PC-3 (cell line): ENCODE results near the gene IFT43. TPM values are rescaled to one million over a fixed set of nuclear protein-coding genes. Genes with fewer than 3 reads are reported as not detected.

Experiments
- ATAC-seq: fragments of 200-7000 bp; cut with Tn5 transposase; 2 replicates; pipeline ENCODE4 v1.9.1; 2020; ENCODE audit warnings: mild to moderate bottlenecking, moderate library complexity
- BruUV-seq: library from RNA; stranded (reverse); fragments of 400-500 nt; replicated peaks from 2 replicates; lab custom pipeline; 2021; lab: Mats Ljungman, UMichigan
- CTCF ChIA-PET: fragments of 300-600 bp; sonication (Branson Sonifier 250); formaldehyde crosslinking; loops from one replicate; lab custom pipeline; 2022; ENCODE audit warnings: antibody characterized with exemption; lab: Charles Lee
- POLR2A ChIA-PET: fragments of 300-600 bp; sonication (Branson Sonifier 250); formaldehyde crosslinking; loops from one replicate; lab custom pipeline; 2022; ENCODE audit warnings: antibody characterized with exemption; ENCODE audit not compliant: unreplicated experiment; lab: Charles Lee
- DNase-seq: peaks from one replicate; pipeline ENCODE4 v3.0.0-alpha.2; 2015
- H2AFZ ChIP-seq: fragments of 300-600 bp; sonication (generic); 2 replicates; pipeline ENCODE4 v1.6.0; 2016; ENCODE audit warnings: antibody characterized with exemption, low read length
- H3F3A ChIP-seq: fragments of 300-600 bp; sonication (generic); one replicate; pipeline ENCODE4 v1.6.0; 2017; ENCODE audit warnings: antibody characterized with exemption, low read length, control low read depth, mild to moderate bottlenecking; ENCODE audit not compliant: unreplicated experiment
- H3K27ac ChIP-seq: fragments of 300-600 bp; sonication (generic); 2 replicates; pipeline ENCODE4 v1.5.1; 2016; ENCODE audit warnings: mild to moderate bottlenecking, low read length
- H3K27me3 ChIP-seq: fragments of 300-600 bp; sonication (generic); 2 replicates; pipeline ENCODE4 v1.6.1; 2016; ENCODE audit warnings: low read length, mixed read lengths
- H3K36me3 ChIP-seq: fragments of 300-600 bp; sonication (generic); 2 replicates; pipeline ENCODE4 v1.6.1; 2016; ENCODE audit warnings: low read depth, mixed run types, low read length, mixed read lengths
- H3K4me1 ChIP-seq: fragments of 300-600 bp; sonication (generic); 2 replicates; pipeline ENCODE4 v1.5.1; 2016; ENCODE audit warnings: low read length; ENCODE audit not compliant: insufficient read depth
- H3K4me2 ChIP-seq: fragments of 300-600 bp; sonication (generic); 2 replicates; pipeline ENCODE4 v1.6.0; 2016; ENCODE audit warnings: low read length
- H3K4me3 ChIP-seq: fragments of 300-600 bp; sonication (generic); 2 replicates; pipeline ENCODE4 v1.5.1; 2016; ENCODE audit warnings: mild to moderate bottlenecking, low read length, mixed read lengths
- H3K79me2 ChIP-seq: fragments of 300-600 bp; sonication (generic); 2 replicates; pipeline ENCODE4 v1.6.1; 2017; ENCODE audit warnings: low read length, mixed read lengths
- H3K9ac ChIP-seq: fragments of 300-600 bp; sonication (generic); 2 replicates; pipeline ENCODE4 v1.6.0; 2016; ENCODE audit warnings: mild to moderate bottlenecking, low read length
- H3K9me2 ChIP-seq: fragments of 300-600 bp; sonication (generic); replicated peaks from 2 replicates; pipeline ENCODE4 v1.6.1; 2016; ENCODE audit warnings: mixed run types, low read length, mixed read lengths
- H3K9me3 ChIP-seq: fragments of 300-600 bp; sonication (generic); 2 replicates; pipeline ENCODE4 v1.6.1; 2016; ENCODE audit warnings: low read length, mixed read lengths
- H4K20me1 ChIP-seq: fragments of 300-600 bp; sonication (generic); 2 replicates; pipeline ENCODE4 v1.6.1; 2016; ENCODE audit warnings: low read length, mixed read lengths
- EZH2 ChIP-seq: fragments of 300-600 bp; sonication (generic); IDR thresholded peaks from one replicate; pipeline ENCODE4 v1.6.1; 2017; ENCODE audit warnings: antibody characterized with exemption, mild to moderate bottlenecking, low read length; ENCODE audit not compliant: unreplicated experiment
- EZH2phosphoT487 ChIP-seq: fragments of 300-600 bp; sonication (generic); IDR thresholded peaks from 2 replicates; pipeline ENCODE4 v1.6.1; 2018; ENCODE audit warnings: mild to moderate bottlenecking, antibody characterized with exemption, low read length, borderline replicate concordance
- intact Hi-C: fragments of 100-400 bp; cut with micrococcal nuclease; formaldehyde crosslinking; loops from 2 replicates; pipeline ENCODE4 v1.9.0; 2023
- total RNA-seq: library from RNA; depleted of rRNA; stranded (reverse); fragments of >200 nt; gene quantifications from 2 replicates; pipeline ENCODE4 v1.2.3, GENCODE V29; 2014; rRNA removed
- TF ChIP-seq, protein P1 (sequence below): fragments of 300-600 bp; sonication (generic); conservative IDR thresholded peaks from 2 replicates; pipeline ENCODE4 v1.5.1; 2017; ENCODE audit warnings: antibody characterized with exemption, low read depth, mild to moderate bottlenecking, low read length

The IFT43 gene
- total RNA-seq, 1 experiment from 2014 or later = 41.3 TPM

DNA sequence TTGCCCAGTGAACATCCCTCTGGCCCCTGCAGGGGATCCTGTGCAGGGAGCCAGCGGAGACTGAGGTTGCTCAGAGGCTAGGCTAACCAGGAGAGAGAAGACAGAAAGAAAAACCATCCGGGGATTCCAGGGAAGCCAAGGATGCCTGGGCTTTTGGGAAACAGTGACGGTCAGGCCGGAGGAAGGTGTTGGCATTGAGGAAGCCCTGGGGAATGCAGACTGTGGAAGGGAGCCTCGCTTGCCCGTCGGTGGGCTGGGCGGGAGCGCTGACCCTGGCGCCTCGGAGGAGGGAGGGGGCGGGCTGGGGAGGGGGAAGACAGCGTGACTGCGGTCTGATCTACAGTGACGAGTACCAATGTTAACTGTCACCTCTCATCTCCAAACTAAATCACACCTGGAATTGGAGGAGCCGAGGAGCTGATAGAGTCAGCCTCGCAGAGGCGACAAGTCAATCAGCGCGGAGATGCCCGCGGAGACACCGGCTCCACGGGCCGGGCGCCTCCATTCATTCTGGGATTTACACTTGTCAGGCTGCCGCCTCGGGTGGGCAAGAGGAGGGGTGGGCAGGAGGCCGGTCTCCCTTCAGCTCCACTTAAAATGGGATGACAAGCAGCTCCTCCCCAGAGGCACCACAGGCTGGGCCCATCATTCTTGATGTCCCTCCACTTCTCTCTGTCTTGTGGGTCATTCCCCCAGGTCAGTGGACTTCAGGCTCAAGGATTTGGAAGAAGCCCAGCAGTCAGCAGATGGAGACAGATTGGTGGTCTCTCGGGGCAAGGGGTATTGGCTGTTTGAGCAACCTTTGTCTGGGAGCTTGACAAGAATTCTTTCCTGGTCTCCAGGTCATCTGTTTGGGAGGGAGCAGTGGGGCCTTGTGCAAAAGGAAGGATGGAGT, 145.8 kb downstream of the IFT43 start:
- no peak overlapping the region for H3K4me2 ChIP-seq
- no peak overlapping the region for H3K9ac ChIP-seq
- DNase-seq (no peak), ATAC-seq (no peak)
- H3K4me1 ChIP-seq = no peaks in the 10 kb centered on the region
- H3K9me3 ChIP-seq = no peaks in the 10 kb centered on the region
- H2AFZ ChIP-seq = no peak overlapping the region
- no peak overlapping the region for H3K27ac ChIP-seq
- intact Hi-C loops = no loop called here
- no peaks in the 10 kb centered on the region for H3K79me2 ChIP-seq
- no peak overlapping the region for H3K4me3 ChIP-seq
- BruUV-seq = no TSS peak
- TF ChIP-seq, protein P1, sequence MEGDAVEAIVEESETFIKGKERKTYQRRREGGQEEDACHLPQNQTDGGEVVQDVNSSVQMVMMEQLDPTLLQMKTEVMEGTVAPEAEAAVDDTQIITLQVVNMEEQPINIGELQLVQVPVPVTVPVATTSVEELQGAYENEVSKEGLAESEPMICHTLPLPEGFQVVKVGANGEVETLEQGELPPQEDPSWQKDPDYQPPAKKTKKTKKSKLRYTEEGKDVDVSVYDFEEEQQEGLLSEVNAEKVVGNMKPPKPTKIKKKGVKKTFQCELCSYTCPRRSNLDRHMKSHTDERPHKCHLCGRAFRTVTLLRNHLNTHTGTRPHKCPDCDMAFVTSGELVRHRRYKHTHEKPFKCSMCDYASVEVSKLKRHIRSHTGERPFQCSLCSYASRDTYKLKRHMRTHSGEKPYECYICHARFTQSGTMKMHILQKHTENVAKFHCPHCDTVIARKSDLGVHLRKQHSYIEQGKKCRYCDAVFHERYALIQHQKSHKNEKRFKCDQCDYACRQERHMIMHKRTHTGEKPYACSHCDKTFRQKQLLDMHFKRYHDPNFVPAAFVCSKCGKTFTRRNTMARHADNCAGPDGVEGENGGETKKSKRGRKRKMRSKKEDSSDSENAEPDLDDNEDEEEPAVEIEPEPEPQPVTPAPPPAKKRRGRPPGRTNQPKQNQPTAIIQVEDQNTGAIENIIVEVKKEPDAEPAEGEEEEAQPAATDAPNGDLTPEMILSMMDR = no peak
- TF ChIP-seq EZH2phosphoT487 (no peak), EZH2 (no peak)
- no peaks in the 10 kb centered on the region for H3K36me3 ChIP-seq
- H3K27me3 ChIP-seq = peaks cover 52% of the 10 kb centered on the region
- POLR2A ChIA-PET = no interaction called here
- H4K20me1 ChIP-seq = no peaks in the 10 kb centered on the region
- no peaks in the 10 kb centered on the region for H3F3A ChIP-seq
- CTCF ChIA-PET = no interaction called here
- H3K9me2 ChIP-seq = no peaks in the 10 kb centered on the region

DNA sequence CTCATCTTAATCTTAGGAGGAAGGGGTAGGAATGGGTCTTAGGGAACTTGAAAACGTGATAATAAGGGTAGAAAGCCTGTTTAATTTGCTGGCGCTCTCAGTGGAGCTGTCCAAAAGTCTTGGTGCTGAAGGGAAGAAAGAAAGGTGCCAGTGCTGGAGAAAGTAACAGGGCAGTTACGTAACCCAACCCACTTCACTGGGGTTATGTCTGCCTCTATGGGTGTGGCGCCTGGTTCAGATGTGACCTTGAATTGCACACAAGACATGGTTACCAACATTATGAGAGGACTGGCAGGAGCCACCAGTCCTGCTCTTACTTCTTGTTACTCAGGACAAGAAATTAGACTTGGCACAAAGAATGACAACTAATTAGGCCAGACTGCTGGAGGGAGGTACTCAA, 147.5 kb downstream of the IFT43 start:
- no peaks in the 10 kb centered on the region for H3F3A ChIP-seq
- peak; percentile 56 for DNase-seq

More for the DNA sequence above, 147.5 kb downstream of the IFT43 start:
- Histone ChIP-seq H3K4me1 (no peaks in the 10 kb centered on the region), H3K9me3 (no peaks in the 10 kb centered on the region), H3K27me3 (peaks cover 68% of the 10 kb centered on the region), H3K4me3 (no peak overlapping the region), H2AFZ (no peak overlapping the region), H3K36me3 (no peaks in the 10 kb centered on the region), H3K27ac (no peak overlapping the region), H3K79me2 (no peaks in the 10 kb centered on the region), H3K9me2 (no peaks in the 10 kb centered on the region), H4K20me1 (no peaks in the 10 kb centered on the region), H3K4me2 (no peak overlapping the region), H3K9ac (no peak overlapping the region)
- TF ChIP-seq EZH2 (no peak), EZH2phosphoT487 (no peak)
- TF ChIP-seq, protein P1 = no peak
- intact Hi-C loops = no loop called here
- CTCF ChIA-PET = no interaction called here
- ATAC-seq = no peak
- no TSS peak for BruUV-seq
- POLR2A ChIA-PET = no interaction called here

Other genes starting within 250 kb of the IFT43 start
- 10.2 and 15.5 TPM in 2 replicates for gene TGFB3, start 3.8 kb upstream of the IFT43 start, total RNA-seq
- gene GPATCH2L, start 166.2 kb downstream of the IFT43 start, total RNA-seq = 43.5 and 46.0 TPM in 2 replicates